SJCRH30 (cell line): ENCODE measurements around the gene TEDC1. TPM values are rescaled to one million over a fixed set of nuclear protein-coding genes. Genes with fewer than 3 reads are reported as not detected.

Source experiments
- DNase-seq, 2 experiments: peaks; one replicate each; pipeline ENCODE4 v3.0.0-alpha.2; 2015 to 2020
- H3K27ac ChIP-seq: fragments of 250-450 bp; sonication (Bioruptor Pico); 2 replicates; pipeline ENCODE4 v1.5.1; 2020; ENCODE audit warnings: mild to moderate bottlenecking, moderate library complexity
- H3K27me3 ChIP-seq: fragments of 250-450 bp; sonication (Bioruptor Pico); 2 replicates; pipeline ENCODE4 v1.5.1; 2020; ENCODE audit warnings: mild to moderate bottlenecking, moderate library complexity
- H3K36me3 ChIP-seq: fragments of 250-450 bp; sonication (Bioruptor Pico); 2 replicates; pipeline ENCODE4 v1.5.1; 2020; ENCODE audit warnings: mild to moderate bottlenecking, moderate library complexity
- H3K4me1 ChIP-seq: fragments of 250-450 bp; sonication (Bioruptor Pico); 2 replicates; pipeline ENCODE4 v1.5.1; 2020; ENCODE audit warnings: mild to moderate bottlenecking, moderate library complexity
- H3K4me3 ChIP-seq: fragments of 250-450 bp; sonication (Bioruptor Pico); 2 replicates; pipeline ENCODE4 v1.5.1; 2020; ENCODE audit warnings: mild to moderate bottlenecking, moderate library complexity
- H3K9me3 ChIP-seq: fragments of 250-450 bp; sonication (Bioruptor Pico); replicated peaks from 2 replicates; pipeline ENCODE4 v1.5.1; 2020; ENCODE audit warnings: mild to moderate bottlenecking, moderate library complexity
- total RNA-seq: library from RNA; depleted of rRNA; stranded (reverse); fragments of >200 nt; shearing (Covaris generic); gene quantifications from 2 replicates; pipeline ENCODE4 v1.2.3, GENCODE V29; 2014

The TEDC1 gene
- total RNA-seq, 1 experiment from 2014 or later = 37.4 TPM

DNA sequence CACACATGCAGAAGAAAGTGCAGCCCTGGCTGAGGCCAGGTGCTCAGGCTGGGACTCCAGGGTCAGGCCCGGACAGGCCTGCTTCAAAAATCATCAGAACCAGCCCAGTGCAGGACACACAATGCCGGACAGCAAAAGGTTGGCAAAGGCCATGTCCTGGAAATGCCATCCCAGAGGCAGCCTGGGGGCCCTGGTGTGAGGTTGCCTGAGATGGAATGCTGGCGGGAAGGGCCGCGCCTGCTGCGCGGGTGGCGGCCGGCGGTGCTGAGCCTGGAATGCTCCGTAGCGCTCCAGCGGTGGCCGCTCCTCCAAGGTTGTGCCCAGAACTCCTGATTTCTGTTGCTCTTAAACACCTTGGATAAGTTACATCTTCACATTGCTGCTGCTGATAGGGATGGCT is 38.1 kb upstream of the TEDC1 start:
- H3K4me3 ChIP-seq = no peak overlapping the region
- no peaks in the 10 kb centered on the region for H3K9me3 ChIP-seq
- H3K27ac ChIP-seq = no peak overlapping the region
- H3K27me3 ChIP-seq = no peaks in the 10 kb centered on the region
- peaks cover 64% of the 10 kb centered on the region for H3K36me3 ChIP-seq
- DNase-seq = no peak
- peaks cover 9% of the 10 kb centered on the region for H3K4me1 ChIP-seq

DNA sequence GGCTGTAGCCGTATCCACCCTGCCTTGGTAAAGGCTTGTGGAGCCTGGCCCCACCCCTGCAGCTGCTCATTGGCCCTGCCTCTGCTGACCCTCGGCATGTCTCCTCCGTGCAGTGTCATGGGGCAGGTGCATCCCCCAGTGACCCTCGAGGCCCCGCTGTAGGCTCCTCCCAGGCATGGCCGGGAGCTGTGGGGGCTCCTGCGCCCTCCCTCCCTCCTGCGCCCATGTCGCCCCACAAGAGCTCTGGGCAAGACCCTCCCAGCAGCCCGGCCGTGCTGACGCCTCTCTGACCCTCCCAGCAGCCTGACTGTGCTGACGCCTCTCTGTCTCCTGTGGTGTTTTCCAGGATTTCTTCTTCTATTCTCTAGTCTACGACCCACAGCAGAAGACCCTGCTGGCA is 37.2 kb upstream of the TEDC1 start:
- H3K27ac ChIP-seq = no peak overlapping the region
- H3K9me3 ChIP-seq = no peaks in the 10 kb centered on the region
- H3K4me1 ChIP-seq = peaks cover 3% of the 10 kb centered on the region; the same call in 1 of the 2 replicates
- peaks cover 69% of the 10 kb centered on the region for H3K36me3 ChIP-seq
- no peak overlapping the region for H3K4me3 ChIP-seq
- no peaks in the 10 kb centered on the region for H3K27me3 ChIP-seq
- no peak for DNase-seq

DNA sequence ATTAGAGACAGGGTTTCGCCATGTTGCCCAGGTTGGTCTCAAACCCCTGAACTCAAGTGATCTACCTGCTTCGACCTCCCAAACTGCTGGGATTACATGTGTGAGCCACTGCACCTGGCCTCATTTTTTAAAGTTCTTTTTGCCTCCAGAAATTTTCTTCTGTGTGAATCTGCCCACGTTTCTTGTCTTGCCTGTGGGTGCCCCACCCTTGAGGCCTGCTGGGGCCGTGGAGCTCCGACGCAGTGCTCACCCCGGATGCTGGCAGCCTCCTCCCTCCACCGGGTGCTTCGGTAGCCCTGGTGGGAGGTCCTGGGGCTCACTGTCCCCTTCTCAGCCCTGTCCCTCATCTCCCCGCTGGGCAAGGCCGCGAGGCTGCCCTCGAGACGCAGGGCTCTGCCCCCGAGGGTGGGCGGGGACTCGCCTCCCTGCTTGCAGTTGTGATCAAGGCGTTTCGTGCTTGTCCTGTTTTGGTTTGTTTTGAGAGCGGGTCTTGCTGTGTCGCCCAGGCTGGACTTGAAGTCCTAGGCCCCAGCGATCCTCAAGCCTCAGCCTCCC is 35.9 kb upstream of the TEDC1 start:
- H3K27me3 ChIP-seq = no peaks in the 10 kb centered on the region
- H3K9me3 ChIP-seq = no peaks in the 10 kb centered on the region
- peaks cover 3% of the 10 kb centered on the region; the same call in 1 of the 2 replicates for H3K4me1 ChIP-seq
- DNase-seq = no peak
- H3K4me3 ChIP-seq = no peak overlapping the region
- peaks cover 58% of the 10 kb centered on the region for H3K36me3 ChIP-seq
- no peak overlapping the region for H3K27ac ChIP-seq

DNA sequence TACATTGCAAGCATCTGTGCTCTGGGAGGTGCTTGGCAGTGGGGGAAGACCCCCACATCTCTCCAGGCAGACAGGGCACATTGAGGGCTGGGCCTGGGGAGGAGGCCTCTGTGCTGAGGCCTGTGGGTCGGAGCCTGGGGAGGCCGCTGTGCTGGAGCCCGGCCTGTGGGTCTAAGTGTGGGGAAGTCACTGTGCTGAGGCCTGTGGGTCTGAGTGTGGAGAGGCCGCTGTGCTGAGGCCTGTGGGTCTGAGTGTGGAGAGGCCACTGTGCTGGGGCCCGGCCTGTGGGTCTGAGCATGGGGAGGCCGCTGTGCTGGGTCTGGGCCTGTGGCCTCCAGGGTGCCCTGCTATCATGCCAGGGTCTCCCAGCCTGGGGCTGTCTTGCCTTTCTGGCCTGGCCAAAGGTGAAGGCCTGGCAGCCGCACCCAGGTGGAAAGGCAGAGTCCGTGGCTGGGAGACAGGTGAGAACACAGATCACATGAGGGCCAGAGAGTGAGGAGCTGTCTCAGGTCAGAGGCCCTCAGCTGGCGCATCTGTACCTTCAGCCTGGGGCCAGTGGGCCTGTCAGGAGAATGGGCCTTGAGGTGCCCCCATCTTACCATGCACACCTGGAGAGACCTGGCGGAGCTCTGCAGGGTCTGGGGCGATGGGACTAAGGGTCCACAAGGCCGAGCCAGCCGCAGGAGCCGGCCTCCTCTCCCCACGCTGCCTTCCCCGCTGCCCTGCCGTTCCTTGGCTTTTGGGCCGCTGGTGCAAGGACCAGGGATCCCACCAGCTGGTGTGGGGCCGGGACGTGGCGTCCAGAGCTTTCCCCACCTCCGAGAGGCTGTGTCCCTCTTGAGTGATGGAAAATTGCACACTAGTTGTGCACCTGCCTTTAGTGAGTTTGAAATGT is 35.0 kb upstream of the TEDC1 start:
- H3K27me3 ChIP-seq = no peaks in the 10 kb centered on the region
- no peak for DNase-seq
- peaks cover 3% of the 10 kb centered on the region; the same call in 1 of the 2 replicates for H3K4me1 ChIP-seq
- H3K9me3 ChIP-seq = no peaks in the 10 kb centered on the region
- peaks cover 61% of the 10 kb centered on the region for H3K36me3 ChIP-seq
- H3K4me3 ChIP-seq = no peak overlapping the region
- no peak overlapping the region for H3K27ac ChIP-seq

DNA sequence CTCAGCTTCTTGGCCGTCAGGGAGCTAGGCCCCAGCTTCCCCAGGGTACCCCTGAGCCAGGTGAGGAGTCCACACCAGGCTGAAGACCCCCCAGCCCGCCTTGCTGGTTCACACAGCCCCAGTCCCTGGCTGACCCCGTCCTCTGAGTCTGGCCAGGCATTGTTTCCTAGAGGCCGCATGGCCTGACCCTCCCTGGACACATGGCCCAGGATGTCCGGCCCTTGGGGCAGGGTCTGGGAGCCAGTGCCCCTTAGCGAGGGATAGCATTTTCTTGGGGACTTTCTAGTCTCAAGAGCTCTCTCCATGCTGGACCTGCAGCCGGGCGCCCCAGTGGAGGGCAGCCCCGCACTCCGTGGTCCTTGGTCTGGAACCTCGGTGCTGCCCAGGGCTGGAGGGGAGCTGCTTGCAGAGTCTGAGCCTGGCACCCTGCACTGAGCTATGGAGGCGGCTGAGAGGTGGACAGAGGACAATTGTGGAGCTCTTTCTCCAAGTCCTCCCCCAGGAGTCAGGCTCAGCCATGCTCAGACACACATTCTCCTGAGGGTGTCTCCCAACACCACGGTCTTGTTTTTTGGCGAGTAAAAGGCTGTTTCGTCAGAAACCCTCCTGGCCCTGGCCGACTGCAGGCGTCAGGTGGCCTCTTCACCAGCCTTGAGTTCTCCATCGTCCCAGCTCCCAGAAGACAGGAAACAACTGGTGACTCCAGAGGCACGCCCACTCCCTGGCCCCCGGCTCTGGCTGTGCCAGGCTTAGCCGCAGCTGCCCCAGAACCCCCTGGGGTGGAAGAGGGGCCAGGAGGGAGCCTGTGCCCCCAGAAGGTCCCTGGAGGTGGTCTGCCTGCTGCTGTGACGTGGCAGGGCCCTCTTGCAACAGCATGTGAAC is 34.1 kb upstream of the TEDC1 start:
- Histone ChIP-seq H3K4me3 (no peak overlapping the region), H3K27ac (no peak overlapping the region), H3K4me1 (peaks cover 3% of the 10 kb centered on the region; the same call in 1 of the 2 replicates), H3K36me3 (peaks cover 61% of the 10 kb centered on the region), H3K27me3 (no peaks in the 10 kb centered on the region), H3K9me3 (no peaks in the 10 kb centered on the region)
- peak in 1 of 2 experiments; percentile 43 for DNase-seq

DNA sequence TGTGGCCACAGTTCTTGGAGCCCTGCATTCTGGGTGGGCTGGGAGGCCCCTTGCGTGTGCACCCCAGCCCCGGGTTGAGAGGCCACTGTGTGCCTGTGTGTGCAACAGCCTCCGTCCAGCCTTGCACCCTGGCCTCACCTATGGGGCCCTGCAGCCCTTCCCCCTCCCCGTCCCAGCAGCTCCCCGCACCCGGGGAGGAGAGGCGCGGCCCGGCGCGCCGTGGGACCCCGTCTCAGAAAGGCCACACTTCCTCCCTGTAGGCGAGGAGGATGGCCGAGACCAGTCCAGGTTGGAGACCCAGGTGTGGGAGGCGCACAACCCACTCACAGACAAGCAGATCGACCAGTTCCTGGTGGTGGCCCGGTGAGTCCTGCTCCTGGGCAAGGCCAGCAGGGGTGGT is 33.0 kb upstream of the TEDC1 start:
- no peak overlapping the region for H3K27ac ChIP-seq
- no peak for DNase-seq
- no peaks in the 10 kb centered on the region for H3K9me3 ChIP-seq
- H3K4me1 ChIP-seq = peaks cover 3% of the 10 kb centered on the region; the same call in 1 of the 2 replicates
- peaks cover 64% of the 10 kb centered on the region for H3K36me3 ChIP-seq
- H3K27me3 ChIP-seq = no peaks in the 10 kb centered on the region
- no peak overlapping the region for H3K4me3 ChIP-seq

GRCh38 chr14:105458571-105458970 is 32.5 kb upstream of the TEDC1 start:
- DNase-seq = no peak
- H3K9me3 ChIP-seq = no peaks in the 10 kb centered on the region
- peaks cover 69% of the 10 kb centered on the region for H3K36me3 ChIP-seq
- no peak overlapping the region for H3K4me3 ChIP-seq
- H3K27me3 ChIP-seq = no peaks in the 10 kb centered on the region
- no peak overlapping the region for H3K27ac ChIP-seq
- H3K4me1 ChIP-seq = peaks cover 3% of the 10 kb centered on the region; the same call in 1 of the 2 replicates

GRCh38 chr14:105460116-105460515 is 30.9 kb upstream of the TEDC1 start:
- Histone ChIP-seq H3K36me3 (peaks cover 72% of the 10 kb centered on the region), H3K4me1 (peaks cover 11% of the 10 kb centered on the region), H3K9me3 (no peaks in the 10 kb centered on the region), H3K27ac (no peak overlapping the region), H3K27me3 (no peaks in the 10 kb centered on the region), H3K4me3 (no peak overlapping the region)
- no peak for DNase-seq

- peaks cover 16% of the 10 kb centered on the region for H3K4me1 ChIP-seq
- peaks cover 69% of the 10 kb centered on the region for H3K36me3 ChIP-seq
- no peaks in the 10 kb centered on the region for H3K27me3 ChIP-seq
- DNase-seq = no peak
- H3K9me3 ChIP-seq = no peaks in the 10 kb centered on the region
- no peak overlapping the region for H3K27ac ChIP-seq
- no peak overlapping the region for H3K4me3 ChIP-seq
These were observed 30.4 kb upstream of the TEDC1 start for GRCh38 chr14:105460616-105461015.

DNA sequence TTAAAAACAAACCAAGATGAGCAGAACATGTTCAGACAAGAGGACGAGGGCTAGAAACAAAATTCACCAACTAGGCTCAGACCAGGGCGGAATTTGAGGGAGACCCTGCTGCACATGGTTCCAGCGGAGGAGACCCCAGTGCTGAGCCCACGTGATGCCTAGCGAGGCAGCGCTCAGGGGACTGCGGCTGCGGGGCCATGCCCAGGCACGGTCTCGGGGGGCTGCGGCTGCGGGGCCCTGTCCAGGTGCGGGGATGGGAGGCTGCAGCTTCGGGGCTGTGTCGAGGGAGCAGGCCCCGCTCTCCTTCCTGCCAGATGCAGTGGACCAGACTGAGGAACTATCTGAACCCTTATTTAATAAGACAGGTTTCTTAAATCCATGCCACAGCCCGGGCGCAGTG is 29.1 kb upstream of the TEDC1 start:
- H3K27ac ChIP-seq = no peak overlapping the region
- peaks cover 21% of the 10 kb centered on the region for H3K4me1 ChIP-seq
- no peaks in the 10 kb centered on the region for H3K9me3 ChIP-seq
- H3K27me3 ChIP-seq = no peaks in the 10 kb centered on the region
- H3K36me3 ChIP-seq = peaks cover 62% of the 10 kb centered on the region
- H3K4me3 ChIP-seq = no peak overlapping the region
- DNase-seq = no peak

DNA sequence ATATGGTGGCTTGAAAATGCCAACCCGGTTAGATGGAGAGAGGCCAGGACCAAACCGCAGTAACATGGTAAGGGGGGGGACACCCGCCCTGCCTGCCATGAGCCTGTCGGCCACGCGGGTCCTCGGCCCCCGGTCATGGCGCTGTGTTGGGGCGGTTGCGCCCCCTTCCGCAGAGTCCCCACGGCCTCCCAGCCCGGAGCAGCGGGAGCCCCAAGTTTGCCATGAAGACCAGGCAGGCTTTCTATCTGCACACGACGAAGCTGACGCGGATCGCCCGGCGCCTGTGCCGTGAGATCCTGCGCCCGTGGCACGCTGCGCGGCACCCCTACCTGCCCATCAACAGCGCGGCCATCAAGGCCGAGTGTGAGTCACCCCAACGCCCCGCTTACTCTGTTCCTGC is 26.5 kb upstream of the TEDC1 start:
- Histone ChIP-seq H3K4me1 (peaks cover 18% of the 10 kb centered on the region), H3K27ac (no peak overlapping the region), H3K36me3 (peaks cover 61% of the 10 kb centered on the region), H3K27me3 (no peaks in the 10 kb centered on the region), H3K9me3 (no peaks in the 10 kb centered on the region), H3K4me3 (no peak overlapping the region)
- DNase-seq = no peak

DNA sequence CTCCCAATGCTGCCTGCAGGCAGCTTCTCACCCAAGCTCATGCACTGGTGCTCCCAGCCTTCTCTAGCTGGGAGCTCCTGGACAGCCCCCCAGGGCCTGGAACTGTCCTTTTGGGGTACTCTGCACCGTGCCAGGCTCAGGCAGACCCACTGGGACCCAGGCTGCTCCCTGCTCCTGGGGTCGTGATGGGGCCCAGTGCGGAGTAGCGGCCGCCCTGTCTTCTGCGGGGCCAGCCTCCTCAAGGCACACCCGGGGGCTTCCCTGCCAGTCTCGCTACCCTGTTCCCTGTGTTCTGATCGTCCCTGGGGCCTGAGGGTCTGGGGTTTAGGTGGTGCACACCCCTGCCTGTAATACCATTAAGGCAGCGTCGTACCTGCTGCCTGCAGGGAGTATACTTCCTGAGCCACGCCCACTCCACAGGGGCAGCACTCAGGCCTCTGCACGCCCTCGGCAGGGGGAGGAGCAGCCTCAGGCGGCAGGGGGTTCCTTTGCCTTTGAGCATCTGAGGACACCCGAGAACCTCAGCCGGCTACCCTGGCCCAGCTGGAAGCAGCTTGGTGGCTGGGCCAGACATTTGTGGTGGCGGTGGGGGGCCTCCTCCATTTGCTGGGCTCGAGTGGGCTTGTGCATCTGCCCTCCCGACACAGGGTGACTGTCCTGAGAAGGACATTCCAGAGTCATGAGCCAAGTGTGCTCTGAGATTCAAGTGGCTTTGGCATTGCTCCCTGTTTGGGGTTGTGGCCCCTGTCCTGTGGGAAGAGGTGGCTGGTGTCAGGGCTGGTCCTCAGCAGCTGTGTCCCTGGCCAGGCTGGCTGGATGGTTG is 25.6 kb upstream of the TEDC1 start:
- Histone ChIP-seq H3K9me3 (no peaks in the 10 kb centered on the region), H3K4me1 (peaks cover 18% of the 10 kb centered on the region), H3K4me3 (no peak overlapping the region), H3K27me3 (no peaks in the 10 kb centered on the region), H3K27ac (peak overlapping the region; percentile 59), H3K36me3 (peaks cover 58% of the 10 kb centered on the region)
- peak; percentile 86 to 90 for DNase-seq

DNA sequence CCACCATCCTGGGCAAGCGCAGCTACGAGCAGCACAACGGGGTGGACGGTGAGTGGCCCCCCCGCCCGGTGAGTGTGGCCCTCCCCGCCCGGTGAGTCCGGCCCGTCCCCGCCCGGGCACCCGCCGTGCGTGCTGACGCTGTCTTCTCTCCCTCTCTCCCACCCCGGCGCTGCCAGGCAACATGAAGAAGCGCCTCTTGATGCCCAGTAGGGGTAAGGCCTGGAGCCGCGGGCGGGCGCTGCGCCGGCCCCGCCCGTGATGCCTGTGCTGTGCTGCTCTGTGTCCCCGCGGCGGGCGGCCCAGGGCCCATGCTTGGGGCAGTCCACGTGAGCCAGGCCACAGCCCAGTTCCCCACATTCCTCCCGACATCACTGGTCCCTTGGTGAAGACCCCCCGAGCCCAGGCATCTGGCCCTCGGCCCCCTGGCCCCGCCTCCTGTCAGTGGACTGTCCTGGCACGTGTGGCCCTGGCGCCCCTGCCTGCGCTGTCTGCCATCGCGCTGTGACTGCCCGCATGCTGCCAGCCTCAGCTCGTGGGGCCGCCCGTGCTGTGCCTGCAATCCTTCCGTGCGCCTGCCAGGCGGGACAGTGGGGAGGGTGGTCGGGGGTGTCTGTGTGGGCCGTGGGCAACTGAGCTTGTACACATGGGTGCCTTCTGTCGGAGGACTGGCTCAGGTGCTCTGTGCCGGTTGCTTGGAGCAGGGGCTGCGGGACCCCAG is 24.4 kb upstream of the TEDC1 start:
- Histone ChIP-seq H3K36me3 (peaks cover 48% of the 10 kb centered on the region), H3K4me3 (no peak overlapping the region), H3K27ac (no peak overlapping the region; the same call in 1 of the 2 replicates), H3K4me1 (peaks cover 23% of the 10 kb centered on the region), H3K9me3 (no peaks in the 10 kb centered on the region), H3K27me3 (no peaks in the 10 kb centered on the region)
- DNase-seq = no peak
